GM12878 (cell line): ENCODE data around the gene TOPBP1.

Source experiments
- BCLAF1 ChIP-seq: fragments of 450-650 bp; IDR thresholded peaks from 2 replicates; pipeline ENCODE4 v1.6.1; 2017; ENCODE audit warnings: antibody characterized with exemption, mild to moderate bottlenecking, moderate library complexity
- CTCF ChIP-seq, 3 experiments: IDR thresholded peaks in 2 of 3; conservative IDR thresholded peaks in 1 of 3; 2 replicates each; pipeline ENCODE4 v1.5.1; 2011; ENCODE audit warnings: low read depth in 3 of 3, low read length in 3 of 3, mild to moderate bottlenecking in 3 of 3, control low read depth in 2 of 3, moderate library complexity in 2 of 3, inconsistent platforms in 1 of 3, mixed read lengths in 1 of 3; ENCODE audit not compliant: control insufficient read depth in 2 of 3, insufficient read depth in 1 of 3; ENCODE audit errors: extremely low read depth in 1 of 3
- EZH2 ChIP-seq: IDR thresholded peaks from 2 replicates; pipeline ENCODE4 v1.6.1; 2012; ENCODE audit warnings: low read depth, mild to moderate bottlenecking, control low read depth, inconsistent platforms, low read length, borderline replicate concordance; ENCODE audit not compliant: control insufficient read depth
- MXI1 ChIP-seq: fragments of 150-350 bp; IDR thresholded peaks from 2 replicates; pipeline ENCODE4 v1.6.1; 2011; ENCODE audit warnings: low read depth, mild to moderate bottlenecking, inconsistent platforms, low read length, improper control_type of control experiment
- POLR2A ChIP-seq: IDR thresholded peaks from 2 replicates; pipeline ENCODE4 v1.6.1; 2011; ENCODE audit warnings: low read depth, mild to moderate bottlenecking, low read length
- RCOR1 ChIP-seq: conservative IDR thresholded peaks from 2 replicates; pipeline ENCODE4 v1.6.1; 2012; ENCODE audit warnings: low read depth, low read length, improper control_type of control experiment
- RFX5 ChIP-seq: IDR thresholded peaks from 2 replicates; pipeline ENCODE4 v1.6.1; 2011; ENCODE audit warnings: low read depth, low read length, improper control_type of control experiment
- SRF ChIP-seq, 2 experiments: IDR thresholded peaks; 2 replicates each; pipeline ENCODE4 v1.6.1; 2011; ENCODE audit warnings: low read depth in 2 of 2, low read length in 2 of 2, mild to moderate bottlenecking in 1 of 2, moderate library complexity in 1 of 2
- TBL1XR1 ChIP-seq: IDR thresholded peaks from 2 replicates; pipeline ENCODE4 v1.6.1; 2012; ENCODE audit warnings: low read depth, low read length, improper control_type of control experiment
- TCF3 ChIP-seq: IDR thresholded peaks from 2 replicates; pipeline ENCODE4 v1.6.1; 2012; ENCODE audit warnings: low read depth, mild to moderate bottlenecking, low read length, borderline replicate concordance; ENCODE audit not compliant: insufficient read depth
- YY1 ChIP-seq: IDR thresholded peaks from 2 replicates; pipeline ENCODE4 v1.6.1; 2011; ENCODE audit warnings: low read depth, mild to moderate bottlenecking, low read length

- TF ChIP-seq CTCF (IDR thresholded peaks at IDR 0.05 in 2 of 3, conservative IDR thresholded peaks at IDR 0.05 in 1 of 3; ENCODE audit: control insufficient read depth in 2 of 3, extremely low read depth in 1 of 3, insufficient read depth in 1 of 3, low read depth in 3 of 3, low read length in 3 of 3) (no peak), YY1 (no peak), TBL1XR1 (no peak), RFX5 (no peak), POLR2A (no peak), TCF3 (no peak), EZH2 (no peak), SRF (IDR thresholded peaks at IDR 0.05; ENCODE audit: low read depth in 2 of 2, low read length in 2 of 2) (no peak), MXI1 (no peak), RCOR1 (no peak), BCLAF1 (no peak)
Observed at GRCh38 chr3:133670525-133670995, 8.8 kb upstream of the TOPBP1 start.
